Dedifferentiated amniotic fluid mesenchymal stem cell (primary cell): ENCODE measurements around the gene DCC.
"Not testable (repeated sequence)": the region's sequence is repeated elsewhere in the genome, so short reads cannot be mapped to it uniquely, and the experiment has no call there.

Experiments
- DNase-seq: peaks from one replicate; pipeline ENCODE4 v3.0.0-alpha.2; 2016; ENCODE audit errors: extremely low spot score

DCC gene

DNA sequence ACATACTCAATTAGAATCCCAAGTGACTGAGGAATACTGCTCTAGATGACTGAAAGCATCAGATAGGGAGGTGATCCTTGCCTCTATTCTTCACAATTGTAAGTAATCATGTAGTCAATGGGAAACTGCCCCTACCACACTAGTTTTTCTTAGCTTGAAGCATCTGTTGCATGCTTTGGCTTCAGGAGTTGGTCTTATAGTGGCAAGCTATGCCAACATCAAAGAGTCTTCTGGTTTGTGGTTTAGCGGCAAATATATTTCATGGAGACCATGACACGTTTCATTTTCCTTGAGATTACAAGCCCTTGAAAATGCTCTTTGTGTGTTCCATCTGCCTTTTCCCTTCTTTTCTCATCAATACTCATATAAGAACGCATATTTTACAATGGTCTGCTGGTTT lies 12.9 kb downstream of the DCC start:
- DNase-seq = no peak

DNA sequence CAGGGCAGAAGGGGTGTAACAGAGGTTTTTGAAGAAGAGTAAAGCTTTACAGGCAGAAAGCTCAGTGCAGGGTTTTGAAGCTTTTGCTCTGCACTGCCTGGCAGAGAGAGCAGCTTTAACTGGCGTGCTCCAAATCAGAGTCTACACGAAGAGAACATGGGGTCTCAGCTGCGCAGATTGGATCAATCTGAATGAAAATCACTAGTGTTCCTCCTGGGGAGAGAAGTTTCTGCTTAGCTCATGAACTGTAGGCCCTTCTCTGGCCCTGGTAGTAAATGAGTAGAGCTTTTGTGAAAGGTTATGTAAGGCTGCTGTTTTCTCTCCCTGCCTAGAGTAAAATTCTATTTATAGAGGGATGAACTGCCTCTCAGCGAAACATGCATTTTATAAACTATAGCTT lies 13.6 kb downstream of the DCC start:
- DNase-seq = no peak

DNA sequence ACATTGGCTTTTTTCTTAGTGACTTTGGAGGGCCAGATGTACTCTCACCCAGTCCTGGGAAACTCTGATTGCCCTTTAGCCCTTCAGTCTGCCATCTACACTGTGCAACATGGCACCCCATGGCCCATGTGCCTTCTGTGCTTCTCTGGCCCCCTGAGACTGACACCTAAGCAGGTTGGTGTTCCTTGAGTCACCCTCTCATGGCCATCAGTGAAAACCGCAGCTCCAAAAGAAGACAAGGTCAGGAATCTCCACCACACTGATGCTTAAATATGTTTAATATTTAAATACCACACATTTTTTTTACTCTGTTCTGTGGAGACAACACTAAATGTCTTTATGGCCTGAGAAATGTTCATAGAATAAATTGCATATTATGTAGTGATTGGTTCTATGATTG lies 23.9 kb downstream of the DCC start:
- DNase-seq = no peak

DNA sequence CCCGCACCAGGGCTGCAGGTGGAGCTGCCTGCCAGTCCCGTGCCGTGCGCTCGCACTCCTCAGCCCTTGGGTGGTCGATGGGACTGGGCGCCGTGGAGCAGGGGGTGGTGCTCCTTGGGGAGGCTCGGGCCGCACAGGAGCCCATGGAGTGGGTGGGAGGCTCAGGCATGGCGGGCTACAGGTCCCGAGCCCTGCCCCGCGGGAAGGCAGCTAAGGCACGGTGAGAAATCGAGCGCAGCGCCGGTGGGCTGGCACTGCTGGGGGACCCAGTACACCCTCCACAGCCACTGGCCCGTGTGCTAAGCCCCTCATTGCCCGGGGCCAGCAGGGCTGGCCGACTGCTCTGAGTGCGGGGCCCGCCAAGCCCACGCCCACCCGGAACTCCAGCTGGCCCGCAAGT lies 26.9 kb downstream of the DCC start:
- not testable (repeated sequence) for DNase-seq

DNA sequence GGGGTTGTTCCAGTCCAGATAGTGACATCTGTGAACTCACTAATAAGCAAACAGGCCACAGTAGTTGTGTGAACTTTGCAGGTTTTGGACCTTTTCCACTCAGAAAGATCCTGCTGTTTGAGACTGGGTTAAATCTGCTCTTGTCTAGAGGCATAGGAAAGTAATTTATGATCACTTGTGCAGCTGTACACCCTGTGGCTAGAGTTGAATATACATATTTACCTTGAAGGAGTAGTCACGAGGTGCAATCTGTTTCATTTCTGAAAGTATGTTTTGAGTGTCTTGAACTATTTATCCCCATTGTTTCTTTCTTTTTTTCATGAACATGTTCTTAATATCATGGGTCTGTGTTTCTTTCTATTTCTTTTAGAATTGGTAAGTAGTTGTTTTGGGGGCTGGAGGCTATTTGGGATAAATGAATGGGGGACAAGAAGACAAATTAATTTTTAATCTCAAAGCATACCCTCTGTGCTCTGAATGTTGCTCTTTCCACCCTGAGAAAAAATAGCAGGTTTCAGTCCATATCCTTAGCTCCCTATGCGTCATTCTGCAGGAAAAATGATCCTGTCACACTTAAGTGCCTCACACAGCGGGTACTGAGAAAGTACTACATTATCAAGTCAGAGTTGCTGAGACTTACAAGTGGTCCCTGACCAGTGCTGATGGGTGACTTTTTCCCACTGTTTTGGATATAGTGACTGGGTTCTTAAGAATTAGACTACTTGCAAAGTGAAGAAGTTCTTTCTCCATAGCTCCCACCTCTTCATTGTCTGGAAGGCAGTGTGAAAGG lies 28.2 kb downstream of the DCC start:
- DNase-seq = no peak

DNA sequence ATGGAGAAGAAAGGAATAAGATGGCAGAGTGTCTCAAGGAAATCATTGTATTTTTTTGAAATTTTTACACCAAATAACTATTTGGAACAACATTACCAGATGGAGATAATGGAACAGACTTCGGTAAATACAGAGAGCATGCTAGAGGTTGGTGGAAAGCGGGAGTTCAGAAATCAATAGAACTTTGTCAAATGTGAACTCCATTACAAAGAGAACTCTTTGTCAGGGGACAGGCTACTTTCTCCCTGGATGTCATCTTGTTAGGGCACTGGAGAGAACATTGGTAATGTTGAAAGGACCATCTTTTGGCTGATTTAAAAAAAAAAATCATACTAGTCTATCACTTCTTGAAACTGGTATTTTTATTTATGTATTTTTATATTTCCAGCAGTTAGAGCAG lies 30.8 kb downstream of the DCC start:
- no peak for DNase-seq

DNA sequence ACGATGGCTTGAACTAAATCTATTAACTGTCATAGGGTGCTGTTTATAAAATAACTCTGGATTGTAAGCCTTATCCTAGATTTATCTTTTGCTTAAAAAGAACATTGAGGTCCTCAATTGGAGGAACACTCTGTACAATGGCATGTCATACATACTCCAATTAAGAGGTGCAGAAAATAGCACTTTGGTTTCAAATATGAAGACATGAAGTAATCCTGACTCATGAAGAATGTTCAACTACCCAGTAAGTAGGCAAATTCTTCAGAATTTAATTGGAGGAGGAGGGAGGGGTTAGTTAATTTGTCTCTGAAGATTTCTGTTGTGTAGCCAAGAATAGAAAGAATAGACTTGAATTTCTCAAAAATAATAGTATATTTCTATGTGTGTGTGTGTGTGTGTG lies 36.1 kb downstream of the DCC start:
- no peak for DNase-seq

DNA sequence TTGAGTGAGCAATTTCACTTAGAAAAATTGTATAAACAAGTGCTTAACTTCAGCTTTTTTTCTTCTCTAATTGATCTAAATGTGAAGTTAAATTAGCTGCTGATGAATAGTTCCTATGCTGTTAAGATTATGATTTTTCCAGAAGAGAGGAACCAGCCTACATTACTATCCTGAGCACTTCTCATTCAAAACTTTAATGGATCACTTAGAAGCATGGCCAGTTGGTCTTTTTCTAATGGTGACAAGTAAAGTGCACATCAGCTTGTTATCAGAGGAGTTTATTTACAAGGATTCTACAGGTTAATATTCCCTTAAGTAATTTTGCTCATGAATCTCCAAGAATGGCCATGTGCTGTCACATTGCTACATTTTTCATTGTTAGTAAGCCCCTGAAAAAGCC lies 37.1 kb downstream of the DCC start:
- DNase-seq = no peak

DNA sequence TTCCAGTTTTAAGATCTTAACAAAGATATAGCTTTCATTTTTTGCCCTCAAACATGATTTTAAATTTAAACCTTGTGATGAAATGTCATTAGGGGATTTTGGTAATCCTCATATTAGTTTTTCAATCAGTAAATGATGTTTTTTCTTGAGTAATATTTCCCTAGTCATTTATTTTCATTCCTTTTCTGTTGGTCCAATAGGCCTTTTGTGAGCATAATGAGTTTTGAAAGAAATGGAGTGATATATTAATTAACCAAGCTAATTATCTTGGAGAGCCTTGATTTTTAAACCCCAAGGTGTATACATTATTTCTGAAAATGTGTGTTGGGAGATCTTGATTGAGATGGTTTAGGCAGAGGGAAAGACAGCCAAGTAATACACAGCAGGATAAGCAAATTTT lies 46.3 kb downstream of the DCC start:
- no peak for DNase-seq

DNA sequence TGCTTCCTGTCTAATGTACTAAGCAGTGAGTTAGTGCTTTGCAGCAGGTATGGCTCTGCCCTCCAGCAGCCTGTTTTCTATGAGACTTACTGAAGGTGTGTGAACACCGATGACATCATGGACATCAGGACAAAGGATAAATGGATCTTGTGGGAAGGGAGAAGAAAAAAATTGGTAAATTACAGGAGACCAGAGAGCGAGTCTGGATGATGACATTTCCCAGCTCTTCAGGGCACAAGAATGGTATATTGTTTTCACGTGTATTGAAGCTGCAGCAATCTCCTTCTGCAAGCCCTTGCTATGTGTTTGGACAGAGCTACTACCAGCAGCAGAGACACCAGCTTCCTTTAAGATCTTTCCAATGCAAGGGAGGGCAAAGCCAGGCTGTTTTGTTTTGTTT lies 47.2 kb downstream of the DCC start:
- no peak for DNase-seq

DNA sequence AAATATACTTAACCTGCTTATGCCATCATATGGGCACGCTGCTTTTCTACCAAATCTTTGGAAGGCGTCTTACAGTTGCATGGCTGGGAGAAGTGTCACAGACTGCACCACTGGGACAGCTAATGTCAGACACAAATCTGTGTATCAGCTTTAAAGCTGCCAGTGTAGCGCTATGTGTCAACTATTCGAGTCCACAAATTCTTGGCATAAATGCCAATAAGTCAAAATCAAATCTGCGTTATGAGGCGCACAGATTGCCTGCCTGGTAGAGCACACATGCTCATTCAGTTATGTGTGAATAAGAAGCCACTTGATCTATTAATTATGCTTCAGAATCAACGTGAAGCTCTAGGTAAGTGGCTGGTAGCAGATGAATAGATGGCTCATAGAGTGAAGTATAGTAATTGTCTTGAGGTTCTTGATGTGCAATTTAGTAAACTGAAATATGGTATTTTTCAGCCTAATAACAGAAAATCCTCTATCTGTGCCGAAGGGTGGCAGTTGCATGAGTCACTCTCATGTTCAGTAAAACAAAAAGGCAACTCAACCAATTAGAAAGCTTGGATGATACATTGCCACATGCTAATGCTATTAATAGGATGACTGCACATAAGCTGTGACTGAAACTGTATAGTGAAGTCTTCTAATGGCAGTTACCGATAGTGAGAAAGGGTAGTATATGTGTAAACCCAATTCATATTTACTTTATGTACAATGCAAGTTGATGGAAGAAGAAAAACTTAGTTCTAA lies 52.0 kb downstream of the DCC start:
- no peak for DNase-seq

DNA sequence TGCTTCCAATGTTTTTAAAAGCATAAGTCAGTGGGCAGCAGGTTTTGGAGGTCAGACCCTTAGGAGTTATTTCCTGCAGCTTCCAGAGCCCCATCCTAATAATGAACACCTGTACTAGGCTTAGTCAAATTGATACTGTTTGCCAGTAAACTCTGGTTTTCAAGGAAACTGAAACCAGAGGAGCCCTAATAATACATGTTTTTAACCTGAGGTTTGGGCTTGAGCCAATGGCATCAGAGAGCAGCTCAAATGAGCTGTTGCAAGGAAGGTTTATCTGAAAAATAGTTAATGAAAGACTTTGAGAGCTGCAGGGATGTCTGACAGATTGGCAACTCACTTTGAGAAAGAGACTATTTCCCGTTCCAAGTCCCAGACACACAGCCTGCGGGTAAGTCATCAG lies 54.6 kb downstream of the DCC start:
- no peak for DNase-seq

DNA sequence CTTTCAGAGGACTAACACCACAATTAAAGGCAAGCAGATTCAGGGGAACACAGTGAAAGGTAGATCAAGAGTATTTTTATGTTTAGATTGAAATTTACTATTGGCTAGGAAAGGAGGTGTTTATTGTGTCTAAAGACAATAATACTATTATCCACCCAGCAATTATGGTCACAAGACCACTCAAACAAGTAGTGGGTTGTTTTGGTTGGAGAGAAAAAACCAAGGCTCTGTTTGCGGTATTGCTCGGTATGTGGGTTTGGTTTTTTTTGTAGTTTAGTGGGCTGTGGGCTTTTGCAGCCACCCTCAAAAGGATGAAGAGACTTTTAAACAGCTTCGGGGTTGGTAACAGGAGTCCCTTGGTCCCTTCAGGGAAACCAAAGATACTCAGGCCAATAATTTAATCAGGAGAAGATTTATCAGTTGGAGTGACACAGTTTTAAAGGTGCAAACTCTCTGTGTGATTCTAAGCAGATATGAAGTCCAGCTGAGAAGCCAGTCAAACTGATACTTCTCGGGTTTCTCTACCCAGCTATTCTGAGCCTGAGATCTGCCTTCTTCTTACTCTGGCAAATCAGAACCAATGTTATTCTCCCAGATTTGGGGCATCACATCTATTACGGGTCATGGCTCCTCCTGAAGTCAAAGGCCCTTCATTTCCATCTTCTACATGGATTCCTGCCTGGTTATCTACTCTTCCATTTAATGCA lies 55.3 kb downstream of the DCC start:
- no peak for DNase-seq

DNA sequence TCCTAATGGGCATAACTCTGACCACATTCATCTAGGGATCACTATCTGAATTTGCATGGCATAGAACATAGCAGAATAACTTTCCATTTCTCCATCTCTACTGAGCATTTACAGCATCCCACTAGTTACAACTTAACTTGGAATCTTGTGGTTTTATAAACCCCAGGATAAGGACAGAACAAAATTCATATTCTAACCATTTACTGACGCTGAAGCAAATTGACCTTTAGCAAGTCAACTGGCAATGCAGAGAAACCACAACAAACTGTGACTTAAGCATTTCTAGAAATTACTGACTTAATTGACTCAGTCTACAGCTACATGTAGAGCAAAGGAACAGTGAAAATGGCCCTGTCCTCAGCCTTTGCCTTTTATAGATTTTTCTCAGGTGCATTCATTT lies 61.2 kb downstream of the DCC start:
- DNase-seq = no peak

DNA sequence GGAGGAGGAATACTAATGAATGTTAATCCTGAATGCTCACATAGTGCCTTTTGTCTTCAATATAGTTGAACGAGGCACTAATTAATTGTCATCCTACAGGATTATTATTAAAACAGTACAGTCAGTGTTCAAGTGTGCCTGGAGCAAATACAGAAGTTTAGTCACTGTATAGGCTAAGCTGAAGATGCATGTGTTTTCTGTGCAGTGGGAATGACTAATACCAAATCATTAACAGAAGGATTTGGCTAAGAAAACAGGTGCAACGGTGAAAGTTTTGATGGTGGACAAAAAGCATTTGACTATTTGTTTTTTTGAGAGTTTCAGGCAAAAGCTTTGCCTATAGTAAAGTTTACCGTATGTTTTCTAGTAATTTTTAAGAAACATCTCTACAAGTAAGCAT lies 62.8 kb downstream of the DCC start:
- DNase-seq = no peak

DNA sequence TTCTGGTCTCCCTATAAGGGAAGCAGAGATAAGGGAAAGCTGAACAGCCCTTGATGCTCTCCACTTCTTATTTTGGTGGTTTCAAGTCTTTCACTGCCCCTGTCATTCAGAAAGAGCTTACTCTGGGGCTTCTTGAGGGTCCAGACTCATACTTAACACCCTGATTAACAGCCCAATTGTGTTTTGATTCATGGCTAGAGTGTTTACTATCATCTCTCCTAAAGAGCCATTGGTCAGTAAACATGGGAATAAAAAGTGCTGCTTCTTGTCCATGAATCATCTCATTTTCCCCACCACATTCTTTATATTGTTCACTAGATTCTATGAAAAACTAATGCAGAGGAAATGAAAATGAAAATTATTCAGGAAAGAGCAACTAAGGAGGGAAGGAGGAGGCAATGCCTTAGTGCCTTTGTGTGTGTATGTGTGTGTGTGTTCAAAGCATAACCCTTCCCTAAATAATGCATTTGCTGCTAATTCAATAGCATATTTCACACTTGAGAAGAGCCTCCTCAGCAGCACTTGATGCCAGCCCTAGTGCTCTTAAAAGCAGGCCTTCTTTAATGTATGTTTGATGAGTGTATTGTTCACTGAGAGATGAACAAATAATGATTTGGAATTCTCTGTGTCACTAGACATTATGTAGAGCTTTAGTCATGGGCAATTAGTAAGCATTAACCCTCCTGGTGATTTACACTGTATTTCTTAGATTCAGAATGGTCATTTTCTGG lies 63.5 kb downstream of the DCC start:
- no peak for DNase-seq

DNA sequence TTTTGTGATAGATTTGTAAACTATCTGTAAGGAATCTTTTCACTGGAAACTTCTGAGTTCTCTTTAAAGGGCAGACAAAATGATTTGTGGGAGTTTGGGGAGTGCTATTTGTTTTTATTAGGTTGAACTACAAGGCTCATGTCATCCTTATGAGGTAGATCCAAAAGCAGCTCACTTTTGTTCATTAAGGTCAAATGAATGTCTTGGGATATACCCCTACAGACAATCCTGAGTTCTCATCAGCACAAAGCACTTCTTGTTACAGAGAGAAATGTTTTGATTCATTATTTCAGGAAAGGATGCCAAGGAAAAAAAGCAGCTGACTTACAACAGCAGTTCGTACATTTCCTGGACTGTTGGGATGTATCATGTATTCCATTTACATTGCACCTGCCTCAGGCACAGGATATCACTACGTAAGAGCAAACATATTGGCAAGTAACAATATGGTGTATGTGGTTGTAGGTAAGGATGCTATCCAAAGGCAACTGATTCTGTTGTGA lies 68.9 kb downstream of the DCC start:
- no peak for DNase-seq

DNA sequence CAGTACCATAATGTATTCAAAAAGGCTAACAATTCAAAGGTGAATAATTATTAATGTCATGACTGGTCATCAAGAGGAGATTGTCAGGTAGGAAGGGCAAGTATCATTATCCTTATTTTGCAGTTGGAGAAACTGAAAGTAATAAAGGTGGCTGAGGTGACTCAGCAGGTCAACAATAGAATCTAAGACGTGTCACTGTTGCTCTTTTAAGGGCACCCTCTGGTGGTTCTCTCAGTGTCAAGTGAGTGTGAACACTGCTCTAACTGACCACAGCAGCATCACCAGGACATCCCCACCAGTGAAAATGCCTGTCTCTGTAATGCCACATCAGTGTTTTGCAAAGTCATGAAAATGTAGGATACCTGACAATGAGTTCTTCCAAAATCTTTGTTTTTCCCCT lies 69.7 kb downstream of the DCC start:
- no peak for DNase-seq

DNA sequence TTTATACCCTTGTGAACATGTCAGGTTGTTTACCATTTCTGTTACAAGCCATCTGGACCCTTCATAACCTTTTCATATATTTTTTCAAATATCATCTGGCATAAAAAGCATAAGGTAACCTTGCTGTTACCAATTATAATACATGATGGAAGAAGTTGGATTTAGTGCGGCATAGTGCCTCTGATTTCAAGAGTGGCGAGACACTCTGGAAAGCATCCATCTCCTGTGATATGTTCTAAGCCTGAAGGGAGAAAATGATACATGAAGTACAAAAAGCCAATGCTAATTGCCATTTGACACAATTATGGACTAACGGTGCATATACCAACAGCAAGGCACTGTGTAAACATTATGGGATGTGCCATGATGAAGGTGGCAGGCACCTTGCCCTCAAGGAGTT lies 75.1 kb downstream of the DCC start:
- no peak for DNase-seq

DNA sequence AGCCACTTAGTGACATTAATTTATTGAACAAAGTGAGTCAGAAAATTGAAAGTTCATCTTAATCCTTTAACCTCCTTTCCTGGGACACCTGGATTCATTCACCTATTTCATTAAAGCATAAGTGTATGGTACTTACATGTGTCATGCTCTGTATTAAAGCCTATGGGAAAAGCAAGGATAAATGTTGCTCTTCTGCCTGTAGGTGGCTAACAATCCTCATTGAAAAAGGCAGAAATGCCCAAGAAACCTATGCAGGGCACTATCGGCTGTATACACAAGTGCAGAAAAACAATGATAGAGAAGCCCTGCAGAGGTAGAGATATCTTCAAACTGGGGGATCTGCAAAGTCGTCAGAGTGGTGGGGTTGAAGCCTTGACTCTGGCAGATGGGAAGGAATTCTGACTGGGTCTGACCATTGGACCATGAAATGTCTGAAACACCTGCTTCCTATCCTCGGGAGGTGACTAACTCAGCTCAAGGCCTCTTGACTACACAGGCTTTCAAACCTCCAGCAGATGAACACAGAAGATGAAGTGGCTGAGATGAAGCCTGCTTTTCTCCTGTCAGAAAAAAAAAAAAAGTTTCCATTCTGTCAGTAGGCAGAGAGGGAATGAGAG lies 83.1 kb downstream of the DCC start:
- DNase-seq = no peak

DNA sequence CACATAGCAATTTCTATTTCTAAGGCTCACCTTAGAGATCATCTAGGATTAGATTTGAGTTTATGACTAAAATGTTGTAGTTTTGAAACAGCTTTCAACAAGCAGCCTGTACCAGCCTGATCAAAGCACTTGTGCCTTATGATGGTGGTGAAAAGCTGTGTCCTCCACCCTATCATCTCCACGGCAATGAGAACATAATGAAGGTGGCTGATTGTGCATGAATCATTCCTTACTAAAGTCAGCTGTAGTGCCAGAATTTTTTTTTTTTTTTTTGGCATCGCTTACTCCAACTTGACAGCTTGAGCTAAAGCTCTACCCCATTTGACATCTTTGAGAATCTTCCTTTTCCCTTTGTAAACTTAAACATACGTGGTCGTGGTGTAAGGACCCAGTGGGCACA lies 86.0 kb downstream of the DCC start:
- DNase-seq = no peak

DNA sequence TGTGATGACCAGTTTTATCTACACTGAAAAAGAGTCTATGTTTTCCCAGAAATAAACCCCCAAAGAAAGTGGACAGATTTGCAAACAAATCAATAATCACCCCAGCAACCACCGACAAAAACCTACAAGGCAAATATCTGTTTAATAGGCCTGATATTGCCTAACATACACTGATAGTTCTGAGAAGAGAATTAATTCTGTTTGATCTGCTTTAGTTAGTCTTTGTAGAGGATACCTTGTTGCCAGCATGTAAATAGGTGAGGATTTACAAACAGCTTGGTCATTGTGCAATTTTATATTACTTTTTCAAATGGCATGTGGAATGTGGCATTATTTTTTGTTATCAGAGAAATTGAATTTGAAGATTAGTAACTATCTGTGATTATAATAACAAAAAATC lies 86.5 kb downstream of the DCC start:
- DNase-seq = no peak
